Posterior vena cava (tissue), 2 donors: Measurements from ENCODE around the gene SYNGAP1. TPM values are rescaled to one million over a fixed set of nuclear protein-coding genes. Genes with fewer than 3 reads are reported as not detected.
A peak's percentile ranks its signal among the peaks of the same experiment; 100 is the strongest.
"Not testable (repeated sequence)": the region's sequence is repeated elsewhere in the genome, so short reads cannot be mapped to it uniquely, and the experiment has no call there.

Experiments
- DNase-seq: peaks from one replicate; pipeline ENCODE4 v3.0.0-alpha.2; 2020; ENCODE audit warnings: low spot score
- intact Hi-C, 2 donors: fragments of 100-400 bp; cut with DNase I; formaldehyde crosslinking; loops; one replicate each; pipeline versions ENCODE4 v1.14.1 to v1.14.2; 2022 to 2023
- total RNA-seq, 2 donors: library from RNA; stranded (reverse); fragmentation: NEBNext Ultra II Directional; extraction: Animal tissue kit (Norgen Biotek cat#: 25700); gene quantifications; one replicate each; pipeline ENCODE4 v1.2.1, GENCODE V29; 2021
- donor health status: DM: yes; HTN: yes; CAD: no.
- donor health status: DM: yes; HTN: yes; CAD: no.

Gene SYNGAP1
- total RNA-seq, 2 donors from 2014 or later: 15.4 to 19.3 TPM

GRCh38 chr6:33453393-33454008 lies 33.6 kb downstream of the SYNGAP1 start:
- intact Hi-C loops: no loop called here
- no peak for DNase-seq

- intact Hi-C loops: no loop called here
- peak; percentile 98 for DNase-seq
Observed at GRCh38 chr6:33454009-33454946, 34.4 kb downstream of the SYNGAP1 start, which contains the start of gene ZBTB9. ZBTB9 (plus strand) TSS chr6:33454576; CDS start chr6:33455101, 525 bp downstream.

GRCh38 chr6:33455051-33455450 lies 35.2 kb downstream of the SYNGAP1 start:
- intact Hi-C loops: no loop called here
- no peak for DNase-seq

GRCh38 chr6:33456156-33456555 lies 36.3 kb downstream of the SYNGAP1 start:
- intact Hi-C loops: loop anchor here in 1 of 2 donors (1.0 kb wide), 1 partner anchor 27 kb away; no protein-coding TSS in a partner anchor
- DNase-seq: no peak

GRCh38 chr6:33458676-33459075 lies 38.8 kb downstream of the SYNGAP1 start:
- intact Hi-C loops: no loop called here
- no peak for DNase-seq

- intact Hi-C loops: no loop called here
- DNase-seq: no peak
Observed at GRCh38 chr6:33459226-33459625, 39.4 kb downstream of the SYNGAP1 start.

- intact Hi-C loops: no loop called here
- no peak for DNase-seq
Observed at GRCh38 chr6:33466075-33466735, 46.3 kb downstream of the SYNGAP1 start.

GRCh38 chr6:33467091-33467490 lies 47.2 kb downstream of the SYNGAP1 start:
- intact Hi-C loops: no loop called here
- DNase-seq: no peak

- intact Hi-C loops: no loop called here
- no peak for DNase-seq
Observed at GRCh38 chr6:33469661-33470060, 49.8 kb downstream of the SYNGAP1 start.

GRCh38 chr6:33477864-33478263 lies 58.0 kb downstream of the SYNGAP1 start:
- DNase-seq: no peak
- intact Hi-C loops: no loop called here

GRCh38 chr6:33481192-33481591 lies 61.3 kb downstream of the SYNGAP1 start:
- intact Hi-C loops: no loop called here

GRCh38 chr6:33482620-33483019 lies 62.8 kb downstream of the SYNGAP1 start:
- DNase-seq, intact Hi-C loops: not testable (repeated sequence)

More at GRCh38 chr6:33481192-33481591, 61.3 kb downstream of the SYNGAP1 start:
- no peak for DNase-seq

GRCh38 chr6:33483678-33484077 lies 63.8 kb downstream of the SYNGAP1 start:
- DNase-seq: no peak
- intact Hi-C loops: no loop called here

GRCh38 chr6:33484673-33485262 lies 64.9 kb downstream of the SYNGAP1 start:
- intact Hi-C loops, DNase-seq: not testable (repeated sequence)

GRCh38 chr6:33485680-33486079 lies 65.8 kb downstream of the SYNGAP1 start:
- intact Hi-C loops, DNase-seq: not testable (repeated sequence)

GRCh38 chr6:33488339-33488738 lies 68.5 kb downstream of the SYNGAP1 start:
- intact Hi-C loops: no loop called here
- no peak for DNase-seq

GRCh38 chr6:33490198-33490597 lies 70.3 kb downstream of the SYNGAP1 start:
- intact Hi-C loops: no loop called here
- no peak for DNase-seq

- no peak for DNase-seq
- intact Hi-C loops: no loop called here
Observed at GRCh38 chr6:33490621-33491020, 70.8 kb downstream of the SYNGAP1 start.

GRCh38 chr6:33492093-33492492 lies 72.2 kb downstream of the SYNGAP1 start:
- DNase-seq: no peak
- intact Hi-C loops: no loop called here
